Psoas muscle (tissue), 8 donors: ENCODE measurements around the gene TGFBRAP1. TPM values are rescaled to one million over a fixed set of nuclear protein-coding genes. Genes with fewer than 3 reads are reported as not detected.

Experiments used
- ATAC-seq, 4 donors: fragments of 200-7000 bp; cut with Tn5 transposase; one replicate each; pipeline ENCODE4 v1.9.1; 2020; ENCODE audit warnings: moderate library complexity in 3 of 4, mild to moderate bottlenecking in 2 of 4
- DNase-seq, 2 donors: peaks; one replicate each; pipeline ENCODE4 v3.0.0-alpha.2; 2020
- H3K27ac ChIP-seq: fragments of 200-600 bp; one replicate; pipeline ENCODE4 v1.8.0; 2022
- H3K27me3 ChIP-seq, 3 donors: fragments of 200-600 bp in 1 of 3; one replicate each; pipeline versions ENCODE4 v1.6.1 to v1.8.0; 2013 to 2022; ENCODE audit warnings: low read length in 2 of 3, mild to moderate bottlenecking in 2 of 3, moderate library complexity in 1 of 3; ENCODE audit not compliant: insufficient read depth in 3 of 3
- H3K36me3 ChIP-seq, 2 donors: fragments of 200-600 bp in 1 of 2; one replicate each; pipeline versions ENCODE4 v1.6.1 to v1.8.0; 2013 to 2022; ENCODE audit warnings: low read depth in 1 of 2, mild to moderate bottlenecking in 1 of 2, moderate library complexity in 1 of 2; ENCODE audit not compliant: insufficient read depth in 1 of 2
- H3K4me1 ChIP-seq: fragments of 200-600 bp; one replicate; pipeline ENCODE4 v1.8.0; 2022
- H3K4me3 ChIP-seq: fragments of 200-600 bp; one replicate; pipeline ENCODE4 v1.8.0; 2022; ENCODE audit warnings: mild to moderate bottlenecking
- H3K9me3 ChIP-seq: fragments of 200-600 bp; one replicate; pipeline ENCODE4 v1.8.0; 2022
- WGBS, 3 donors: extraction: QIAGEN DNeasy Blood & Tissue Kit; methylation state at CpG; one replicate each; pipeline versions ENCODE4 v1.1.6 to v1.1.7; 2013; 5-methylcytosine and 5-hydroxymethylcytosine counted together
- intact Hi-C, 2 donors: fragments of 100-400 bp; cut with DNase I; formaldehyde crosslinking; loops; one replicate each; pipeline versions ENCODE4 v1.11.0 to v1.14.2; 2022
- polyA plus RNA-seq, 3 donors: library from polyadenylated mRNA; stranded (reverse); fragments of 200-250 nt; gene quantifications; one replicate each; pipeline ENCODE4 v1.2.3, GENCODE V29; 2013
- total RNA-seq, 4 donors: library from RNA; stranded (reverse); fragmentation: NEBNext Ultra II Directional in 2 of 4; extraction: Animal tissue kit (Norgen Biotek cat#: 25700) in 2 of 4; gene quantifications; one replicate each; pipeline versions ENCODE4 v1.2.1 to v1.2.4, GENCODE V29; 2021 to 2023
- TF ChIP-seq, protein P1 (sequence below): fragments of 200-600 bp; IDR thresholded peaks from one replicate; pipeline ENCODE4 v1.8.0; 2022; ENCODE audit warnings: antibody characterized with exemption
- donor health status: healthy with polysubstance abuse.
- donor health status: DM: no; HTN: no; CAD: no; lungs with moderate emphysema.
- donor health status: Bipolar disorder and iron deficiency.
- donor health status: healthy.
- donor health status: DM: yes; HTN: yes; CAD: no.
- donor health status: DM: no; HTN: no; CAD: no.
- donor health status: DM: no; HTN: no; CAD: no.
- donor health status: DM: yes; HTN: yes; CAD: no.

TGFBRAP1 gene
- total and polyA plus RNA-seq, 7 donors = 5.4 to 21.4 (median 16.3) TPM

DNA sequence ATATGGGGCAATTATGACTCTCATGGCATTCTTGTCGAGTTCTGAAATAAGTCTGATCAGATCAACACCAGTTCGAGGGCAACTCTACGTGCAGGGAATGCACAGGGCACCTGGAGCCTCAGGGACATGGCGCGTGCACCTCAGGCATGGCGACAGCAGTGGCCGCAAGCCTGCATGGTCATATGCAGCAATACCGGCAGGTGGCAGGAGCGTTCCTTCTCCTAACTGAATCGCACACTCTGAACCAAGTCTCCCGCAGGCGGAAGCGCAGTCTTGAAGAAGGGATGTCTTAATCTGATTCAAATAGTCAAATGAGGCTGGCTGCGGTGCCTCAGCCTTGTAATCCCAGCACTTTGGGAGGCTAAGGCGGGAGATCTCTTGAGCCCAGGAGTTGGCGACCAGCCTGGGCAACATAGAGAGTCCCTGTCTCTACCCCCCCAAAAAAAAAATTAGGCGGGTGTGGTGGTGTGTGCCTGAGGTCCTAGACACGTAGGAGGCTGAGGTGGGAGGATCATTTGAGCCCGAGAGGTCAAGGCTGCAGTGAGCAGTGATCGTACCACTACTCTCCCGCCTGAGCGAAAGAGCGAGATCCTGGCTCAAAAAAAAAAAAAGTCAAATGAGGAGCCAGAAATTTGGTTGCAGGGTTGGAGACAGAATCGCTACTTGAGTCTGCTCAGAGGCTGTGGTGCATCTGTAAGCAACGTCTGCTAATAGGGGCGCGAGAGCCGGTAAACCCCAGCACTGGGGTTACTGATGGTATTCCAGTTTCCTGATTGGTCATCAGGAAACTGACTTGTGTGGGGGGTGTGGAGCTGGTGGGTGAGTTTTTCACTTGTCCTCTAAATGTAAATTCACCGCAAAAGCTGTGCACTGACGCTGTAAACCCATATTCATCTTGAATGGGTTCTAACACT is 40.5 kb upstream of the TGFBRAP1 start:
- Histone ChIP-seq H3K27ac (no peak overlapping the region), H3K9me3 (no peaks in the 10 kb centered on the region), H3K27me3 (no peaks in the 10 kb centered on the region), H3K4me1 (peaks cover 22% of the 10 kb centered on the region), H3K36me3 (peaks cover 6 to 50% of the 10 kb centered on the region in 2 donors), H3K4me3 (no peak overlapping the region)
- ATAC-seq (peak; percentile 76 to 79 (median 78)), DNase-seq (peak; percentile 85 to 93)
- TF ChIP-seq, protein P1, sequence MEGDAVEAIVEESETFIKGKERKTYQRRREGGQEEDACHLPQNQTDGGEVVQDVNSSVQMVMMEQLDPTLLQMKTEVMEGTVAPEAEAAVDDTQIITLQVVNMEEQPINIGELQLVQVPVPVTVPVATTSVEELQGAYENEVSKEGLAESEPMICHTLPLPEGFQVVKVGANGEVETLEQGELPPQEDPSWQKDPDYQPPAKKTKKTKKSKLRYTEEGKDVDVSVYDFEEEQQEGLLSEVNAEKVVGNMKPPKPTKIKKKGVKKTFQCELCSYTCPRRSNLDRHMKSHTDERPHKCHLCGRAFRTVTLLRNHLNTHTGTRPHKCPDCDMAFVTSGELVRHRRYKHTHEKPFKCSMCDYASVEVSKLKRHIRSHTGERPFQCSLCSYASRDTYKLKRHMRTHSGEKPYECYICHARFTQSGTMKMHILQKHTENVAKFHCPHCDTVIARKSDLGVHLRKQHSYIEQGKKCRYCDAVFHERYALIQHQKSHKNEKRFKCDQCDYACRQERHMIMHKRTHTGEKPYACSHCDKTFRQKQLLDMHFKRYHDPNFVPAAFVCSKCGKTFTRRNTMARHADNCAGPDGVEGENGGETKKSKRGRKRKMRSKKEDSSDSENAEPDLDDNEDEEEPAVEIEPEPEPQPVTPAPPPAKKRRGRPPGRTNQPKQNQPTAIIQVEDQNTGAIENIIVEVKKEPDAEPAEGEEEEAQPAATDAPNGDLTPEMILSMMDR = peak; percentile 92
- intact Hi-C loops = loop anchor here (1.0 to 10.0 kb wide), 4 partner anchors 151 to 415 kb away; partner anchors contain the start of gene NCK2 (in 1 of the 2)
- WGBS, 3 donors = 45 to 57% (median 49%) methylated on average over 30 of the region's 30 CpGs

DNA sequence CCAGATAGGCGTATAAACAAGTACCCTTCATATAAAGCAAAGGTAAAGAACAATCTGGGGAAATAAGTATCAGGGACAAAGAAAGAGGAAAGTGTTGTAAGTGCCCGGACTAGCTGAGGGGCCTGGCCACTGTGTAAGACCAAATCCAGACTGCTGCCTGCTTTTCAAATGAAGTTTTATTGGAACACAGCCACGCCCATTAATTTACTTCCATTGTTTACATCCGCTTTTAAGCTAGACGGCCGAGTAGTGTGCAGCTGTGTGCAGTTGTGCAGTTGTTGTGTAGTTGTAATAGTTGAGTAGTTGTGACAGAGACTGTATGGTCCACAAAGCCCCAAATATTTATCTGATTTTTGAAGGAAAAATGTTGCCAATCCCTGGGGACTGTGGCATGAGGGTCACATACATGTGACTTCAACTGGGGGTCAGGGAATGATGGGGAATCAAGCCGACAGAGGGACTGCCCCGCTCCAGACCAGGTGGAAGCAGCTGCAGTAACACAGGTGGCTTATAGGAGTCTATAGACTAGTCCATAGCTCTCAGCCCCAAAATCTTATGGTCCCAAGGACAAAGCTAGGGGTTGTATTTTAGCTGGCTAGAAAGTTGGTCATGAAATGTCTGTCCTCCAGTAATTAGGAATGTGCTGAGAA is 39.3 kb upstream of the TGFBRAP1 start:
- no peak overlapping the region for H3K27ac ChIP-seq
- ATAC-seq (no peak), DNase-seq (no peak)
- no peak overlapping the region for H3K4me3 ChIP-seq
- intact Hi-C loops = loop anchor here (1.0 to 2.0 kb wide), 2 partner anchors 152 to 154 kb away; no protein-coding TSS in a partner anchor
- peaks cover 10% of the 10 kb centered on the region for H3K4me1 ChIP-seq
- WGBS, 3 donors = 74 to 76% (median 74%) methylated on average over 8 of the region's 8 CpGs
- TF ChIP-seq, protein P1 = no peak
- H3K27me3 ChIP-seq = no peaks in the 10 kb centered on the region
- no peaks in the 10 kb centered on the region for H3K9me3 ChIP-seq
- H3K36me3 ChIP-seq = peaks cover 6 to 62% of the 10 kb centered on the region in 2 donors

DNA sequence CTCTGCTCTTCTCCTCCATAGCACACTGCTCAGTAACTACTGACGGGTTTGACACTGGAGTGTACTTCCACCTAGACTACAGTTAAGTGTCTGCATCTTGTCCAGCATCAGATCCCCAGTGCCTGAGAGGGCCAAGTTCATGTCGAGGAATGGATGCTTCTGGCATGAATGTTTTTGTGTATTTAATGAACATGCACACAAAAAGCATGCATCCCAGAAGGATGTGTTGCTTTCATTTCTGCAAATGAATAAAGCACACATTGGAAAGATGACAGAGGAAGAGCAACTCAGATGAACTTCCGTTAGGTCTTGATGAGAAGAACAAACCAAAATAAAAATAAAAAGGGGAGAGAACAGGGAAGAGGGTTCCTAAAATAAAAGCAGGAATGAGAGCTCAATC is 35.7 kb upstream of the TGFBRAP1 start:
- Histone ChIP-seq H3K4me1 (no peaks in the 10 kb centered on the region), H3K4me3 (no peak overlapping the region), H3K27me3 (no peaks in the 10 kb centered on the region), H3K36me3 (peaks cover 6 to 87% of the 10 kb centered on the region in 2 donors), H3K9me3 (no peaks in the 10 kb centered on the region), H3K27ac (no peak overlapping the region)
- ATAC-seq (no peak), DNase-seq (no peak)
- TF ChIP-seq, protein P1 = no peak
- intact Hi-C loops = no loop called here
- 68 to 76% (median 71%) methylated on average over 3 of the region's 3 CpGs for WGBS, 3 donors

DNA sequence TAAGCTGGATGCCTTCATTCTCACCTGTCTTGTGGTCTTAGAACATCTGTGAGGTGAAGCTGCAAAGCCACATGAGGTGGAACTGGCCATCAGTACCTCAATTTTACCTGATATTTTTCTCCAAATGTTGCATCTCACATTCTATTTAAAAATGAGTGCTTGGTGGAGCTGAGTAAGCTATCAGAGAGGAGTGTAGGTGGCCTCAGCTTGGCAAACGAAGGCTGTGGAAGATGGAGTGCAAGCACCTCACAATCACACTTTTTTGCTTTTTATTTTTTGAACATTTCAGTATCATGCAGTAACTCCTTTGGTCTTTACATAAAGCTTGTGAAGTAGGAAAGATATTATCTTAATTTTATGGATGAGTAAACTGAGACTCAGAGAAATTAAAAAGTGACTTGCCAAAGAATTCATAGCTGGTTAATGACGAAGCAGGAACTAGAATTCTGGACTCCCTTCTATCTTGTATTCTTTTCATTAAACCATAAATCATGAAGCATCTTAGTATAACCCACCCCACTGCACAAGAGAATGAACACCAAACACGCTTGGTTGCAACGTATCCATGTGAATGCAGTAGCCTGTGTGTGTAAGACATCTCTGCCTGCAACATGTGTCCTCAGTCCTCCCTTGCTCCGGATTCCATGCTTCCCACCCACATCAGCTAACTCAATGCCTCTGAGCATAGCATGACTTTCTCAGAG is 35.1 kb upstream of the TGFBRAP1 start:
- intact Hi-C loops = no loop called here

More for the DNA sequence above, 35.1 kb upstream of the TGFBRAP1 start:
- Histone ChIP-seq H3K27me3 (no peaks in the 10 kb centered on the region), H3K9me3 (no peaks in the 10 kb centered on the region), H3K4me3 (no peak overlapping the region), H3K27ac (no peak overlapping the region), H3K4me1 (no peaks in the 10 kb centered on the region), H3K36me3 (peaks cover 6 to 92% of the 10 kb centered on the region in 2 donors)
- DNase-seq (no peak), ATAC-seq (no peak)
- 74 to 80% (median 79%) methylated on average over 5 of the region's 5 CpGs for WGBS, 3 donors
- TF ChIP-seq, protein P1 = no peak
